ENCODE measurements around the gene RPL37A. TPM values are rescaled to one million over a fixed set of nuclear protein-coding genes. Genes with fewer than 3 reads are reported as not detected.

RPL37A gene
- total RNA-seq, 4 donors from 2014 or later, result 366 to 1,381 (median 655) TPM

DNA sequence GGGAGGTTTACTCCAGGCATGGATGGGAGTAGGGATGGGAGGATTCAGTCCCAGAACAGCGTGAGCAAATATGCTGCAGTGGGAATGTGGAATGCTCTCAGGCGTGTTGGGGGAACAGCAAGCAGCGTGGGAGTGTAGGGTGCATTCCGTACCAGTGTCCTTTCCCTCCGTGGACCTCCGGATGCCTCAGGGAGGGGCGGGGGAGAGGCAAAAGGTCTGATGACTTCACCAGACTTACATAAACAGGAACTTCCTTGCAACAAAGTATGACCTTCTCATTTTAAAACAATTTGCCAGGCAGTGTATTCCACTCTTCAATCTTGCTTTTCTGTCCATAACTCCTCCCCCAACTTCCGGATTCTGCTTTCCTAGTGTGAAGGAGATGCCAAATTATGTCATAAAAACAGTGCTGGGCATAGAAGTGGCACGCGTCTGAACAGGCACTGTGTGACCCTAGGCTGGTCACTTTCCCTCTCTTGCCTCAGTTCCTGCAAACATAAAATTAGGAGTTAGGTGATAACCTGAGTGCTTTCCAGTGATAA is 36.9 kb downstream of the RPL37A start:
- Histone ChIP-seq H3K27me3 (no peaks in the 10 kb centered on the region), H3K27ac (peak overlapping the region in 3 of 4 donors; percentile 5 to 66 (median 52)), H3K9me3 (no peaks in the 10 kb centered on the region), H3K36me3 (no peaks in the 10 kb centered on the region), H3K4me3 (no peak overlapping the region), H3K4me1 (peaks cover 0 to 19% (median 0%) of the 10 kb centered on the region in 4 donors)
- DNase-seq, result peak in 1 of 3 donors; percentile 53
- no peak for TF ChIP-seq POLR2A (IDR thresholded peaks at IDR 0.05)
- TF ChIP-seq, protein P1, sequence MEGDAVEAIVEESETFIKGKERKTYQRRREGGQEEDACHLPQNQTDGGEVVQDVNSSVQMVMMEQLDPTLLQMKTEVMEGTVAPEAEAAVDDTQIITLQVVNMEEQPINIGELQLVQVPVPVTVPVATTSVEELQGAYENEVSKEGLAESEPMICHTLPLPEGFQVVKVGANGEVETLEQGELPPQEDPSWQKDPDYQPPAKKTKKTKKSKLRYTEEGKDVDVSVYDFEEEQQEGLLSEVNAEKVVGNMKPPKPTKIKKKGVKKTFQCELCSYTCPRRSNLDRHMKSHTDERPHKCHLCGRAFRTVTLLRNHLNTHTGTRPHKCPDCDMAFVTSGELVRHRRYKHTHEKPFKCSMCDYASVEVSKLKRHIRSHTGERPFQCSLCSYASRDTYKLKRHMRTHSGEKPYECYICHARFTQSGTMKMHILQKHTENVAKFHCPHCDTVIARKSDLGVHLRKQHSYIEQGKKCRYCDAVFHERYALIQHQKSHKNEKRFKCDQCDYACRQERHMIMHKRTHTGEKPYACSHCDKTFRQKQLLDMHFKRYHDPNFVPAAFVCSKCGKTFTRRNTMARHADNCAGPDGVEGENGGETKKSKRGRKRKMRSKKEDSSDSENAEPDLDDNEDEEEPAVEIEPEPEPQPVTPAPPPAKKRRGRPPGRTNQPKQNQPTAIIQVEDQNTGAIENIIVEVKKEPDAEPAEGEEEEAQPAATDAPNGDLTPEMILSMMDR (IDR thresholded peaks at IDR 0.05), result no peak

DNA sequence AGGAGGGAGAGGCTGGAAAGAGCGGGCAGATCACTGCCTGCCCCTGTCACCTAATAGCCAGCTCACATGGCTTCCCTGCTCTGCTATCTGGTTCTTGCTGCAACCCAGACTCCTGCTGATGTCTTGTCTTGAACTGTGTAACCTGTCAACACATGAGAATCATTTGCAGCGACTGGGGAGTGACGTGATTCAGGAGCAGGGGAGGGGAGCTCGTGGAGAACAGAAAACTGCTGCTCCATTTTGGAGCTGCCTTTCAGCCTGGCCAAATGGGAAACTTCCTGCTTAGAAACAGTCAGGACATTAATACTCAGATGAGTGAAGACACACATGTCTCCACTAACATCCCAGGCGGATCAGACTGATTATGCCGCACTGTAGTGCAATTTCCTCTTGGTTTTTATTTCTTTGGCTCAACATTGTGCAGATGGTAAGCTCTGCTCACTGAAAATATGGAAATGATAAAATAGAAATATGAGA is 38.1 kb downstream of the RPL37A start:
- DNase-seq, result no peak
- no peak overlapping the region for H3K27ac ChIP-seq
- TF ChIP-seq, protein P1 (IDR thresholded peaks at IDR 0.05), result no peak
- TF ChIP-seq POLR2A (IDR thresholded peaks at IDR 0.05), result no peak

DNA sequence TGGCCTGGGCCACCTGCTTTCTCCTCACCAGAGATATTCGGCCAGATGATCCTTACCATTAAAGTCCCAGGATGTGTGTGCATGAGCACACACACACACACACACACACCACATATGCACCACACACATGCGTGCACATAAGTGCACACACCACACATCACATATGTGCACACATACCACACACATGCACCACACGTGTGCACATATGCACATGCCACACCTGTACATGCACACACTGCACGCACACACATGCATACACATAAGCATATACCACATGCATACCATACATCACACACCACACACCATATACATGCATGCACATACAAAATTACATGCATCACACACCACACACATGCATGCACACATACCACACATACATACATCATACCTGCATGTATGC is 38.7 kb downstream of the RPL37A start:
- Histone ChIP-seq H3K36me3 (no peaks in the 10 kb centered on the region), H3K27me3 (no peaks in the 10 kb centered on the region), H3K9me3 (no peaks in the 10 kb centered on the region), H3K27ac (no peak overlapping the region), H3K4me3 (no peak overlapping the region), H3K4me1 (peaks cover 0 to 19% (median 0%) of the 10 kb centered on the region in 4 donors)
- DNase-seq, result no peak
- TF ChIP-seq, protein P1 (IDR thresholded peaks at IDR 0.05), result no peak
- TF ChIP-seq POLR2A (IDR thresholded peaks at IDR 0.05), result no peak

More for the DNA sequence above, 38.1 kb downstream of the RPL37A start:
- Histone ChIP-seq H3K27me3 (no peaks in the 10 kb centered on the region), H3K4me3 (no peak overlapping the region), H3K9me3 (no peaks in the 10 kb centered on the region), H3K36me3 (no peaks in the 10 kb centered on the region), H3K4me1 (peaks cover 0 to 19% (median 0%) of the 10 kb centered on the region in 4 donors)

DNA sequence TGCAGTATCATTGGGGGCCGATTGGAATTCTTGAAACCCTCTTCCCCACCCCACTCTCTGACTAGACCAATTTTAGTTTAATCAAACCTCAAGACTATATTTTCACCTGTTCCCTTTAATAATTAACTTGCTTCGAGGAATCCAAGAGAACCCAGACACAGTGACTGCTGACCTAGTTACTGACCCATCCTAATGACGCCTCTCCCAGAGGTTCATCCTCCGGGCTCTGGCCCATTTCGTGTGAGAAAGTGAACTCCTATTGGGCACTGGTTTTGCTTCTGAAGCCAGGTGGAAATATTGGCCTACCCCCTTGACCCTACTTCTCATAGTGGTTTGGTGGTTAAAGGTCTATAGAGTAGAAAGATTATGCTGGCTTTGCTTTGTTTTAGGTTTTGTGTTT is 39.9 kb downstream of the RPL37A start:
- H3K36me3 ChIP-seq, result no peaks in the 10 kb centered on the region
- no peak for DNase-seq
- no peak overlapping the region for H3K4me3 ChIP-seq
- no peak overlapping the region for H3K27ac ChIP-seq
- H3K27me3 ChIP-seq, result no peaks in the 10 kb centered on the region
- TF ChIP-seq POLR2A (IDR thresholded peaks at IDR 0.05), result no peak
- TF ChIP-seq, protein P1 (IDR thresholded peaks at IDR 0.05), result no peak
- peaks cover 0 to 19% (median 0%) of the 10 kb centered on the region in 4 donors for H3K4me1 ChIP-seq
- no peaks in the 10 kb centered on the region for H3K9me3 ChIP-seq

DNA sequence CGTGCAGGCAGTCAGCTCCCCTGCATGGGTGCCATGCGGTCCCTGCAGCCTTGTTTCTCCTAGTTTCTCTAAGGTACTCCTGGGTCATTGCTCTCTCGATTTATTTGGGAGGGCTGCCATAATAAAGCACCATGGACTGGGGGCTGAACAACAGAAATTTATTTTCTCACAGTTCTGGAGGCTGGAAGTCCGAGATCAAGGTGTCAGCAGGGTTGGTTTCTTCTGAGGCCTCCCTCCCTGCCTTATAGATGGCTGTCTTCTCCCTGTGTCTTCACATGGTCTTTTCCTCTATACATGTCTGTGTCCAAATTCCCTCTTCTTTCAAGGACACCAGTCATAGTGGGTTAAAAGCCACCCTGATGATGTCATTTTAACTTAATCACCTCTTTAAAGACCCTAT is 40.5 kb downstream of the RPL37A start:
- H3K27ac ChIP-seq, result peak overlapping the region in 1 of 4 donors; percentile 55
- no peaks in the 10 kb centered on the region for H3K27me3 ChIP-seq
- no peak overlapping the region for H3K4me3 ChIP-seq
- TF ChIP-seq, protein P1 (IDR thresholded peaks at IDR 0.05), result no peak
- TF ChIP-seq POLR2A (IDR thresholded peaks at IDR 0.05), result no peak
- peaks cover 0 to 19% (median 0%) of the 10 kb centered on the region in 4 donors for H3K4me1 ChIP-seq
- H3K9me3 ChIP-seq, result no peaks in the 10 kb centered on the region
- DNase-seq, result no peak
- no peaks in the 10 kb centered on the region for H3K36me3 ChIP-seq
